DND-41 (cell line): ENCODE results near the gene ARPC2.
"Not testable (repeated sequence)": the region's sequence is repeated elsewhere in the genome, so short reads cannot be mapped to it uniquely, and the experiment has no call there.

Experiments used
- ATAC-seq: fragments of 200-7000 bp; cut with Tn5 transposase; 3 replicates; pipeline ENCODE4 v1.9.1; 2021; ENCODE audit warnings: low read depth; ENCODE audit not compliant: insufficient read depth
- DNase-seq: peaks from one replicate; pipeline ENCODE4 v3.0.0-alpha.2; 2020
- H2AFZ ChIP-seq: 2 replicates; pipeline ENCODE4 v1.6.0; 2012; ENCODE audit warnings: low read depth, low read length
- H3K27ac ChIP-seq: 2 replicates; pipeline ENCODE4 v1.5.1; 2012; ENCODE audit warnings: low read length, inconsistent platforms
- H3K27me3 ChIP-seq: fragments of 200-600 bp; sonication (generic); 2 replicates; pipeline ENCODE4 v1.6.0; 2012; ENCODE audit warnings: low read length, mild to moderate bottlenecking, inconsistent platforms; ENCODE audit not compliant: insufficient read depth, poor library complexity
- H3K36me3 ChIP-seq: 2 replicates; pipeline ENCODE4 v1.5.1; 2012; ENCODE audit warnings: low read length, inconsistent platforms; ENCODE audit not compliant: insufficient read depth
- H3K4me1 ChIP-seq: 2 replicates; pipeline ENCODE4 v1.5.1; 2012; ENCODE audit warnings: mild to moderate bottlenecking, low read length; ENCODE audit not compliant: insufficient read depth
- H3K4me2 ChIP-seq: 2 replicates; pipeline ENCODE4 v1.6.0; 2012; ENCODE audit warnings: mild to moderate bottlenecking, moderate library complexity, low read length, inconsistent platforms; ENCODE audit not compliant: insufficient read depth
- H3K4me3 ChIP-seq, 2 experiments: fragments of 200-600 bp in 1 of 2; shearing (Covaris generic) in 1 of 2; 2 replicates each; pipeline ENCODE4 v1.5.1; 2012 to 2016; ENCODE audit warnings: inconsistent platforms in 2 of 2, low read length in 2 of 2, mild to moderate bottlenecking in 2 of 2, low read depth in 1 of 2, moderate library complexity in 1 of 2
- H3K79me2 ChIP-seq: 2 replicates; pipeline ENCODE4 v1.6.0; 2012; ENCODE audit warnings: low read length, inconsistent platforms; ENCODE audit not compliant: insufficient read depth
- H3K9ac ChIP-seq: 2 replicates; pipeline ENCODE4 v1.6.0; 2012; ENCODE audit warnings: low read depth, mild to moderate bottlenecking, inconsistent platforms, low read length, moderate library complexity
- H3K9me3 ChIP-seq: 2 replicates; pipeline ENCODE4 v1.5.1; 2012; ENCODE audit warnings: low read length, moderate library complexity, mild to moderate bottlenecking, inconsistent platforms; ENCODE audit not compliant: insufficient read depth, severe bottlenecking
- H4K20me1 ChIP-seq: 2 replicates; pipeline ENCODE4 v1.6.0; 2012; ENCODE audit warnings: low read length; ENCODE audit not compliant: insufficient read depth
- EZH2 ChIP-seq: IDR thresholded peaks from 3 replicates; pipeline ENCODE4 v1.6.1; 2012; ENCODE audit warnings: borderline replicate concordance, low read depth, mild to moderate bottlenecking, moderate library complexity, low read length, inconsistent platforms; ENCODE audit not compliant: severe bottlenecking
- TF ChIP-seq, protein P1 (sequence below): IDR thresholded peaks from 2 replicates; pipeline ENCODE4 v1.5.1; 2012; ENCODE audit warnings: borderline replicate concordance, low read length, moderate library complexity, mild to moderate bottlenecking; ENCODE audit not compliant: poor library complexity, severe bottlenecking; ENCODE audit errors: extremely low read depth

The ARPC2 gene

DNA sequence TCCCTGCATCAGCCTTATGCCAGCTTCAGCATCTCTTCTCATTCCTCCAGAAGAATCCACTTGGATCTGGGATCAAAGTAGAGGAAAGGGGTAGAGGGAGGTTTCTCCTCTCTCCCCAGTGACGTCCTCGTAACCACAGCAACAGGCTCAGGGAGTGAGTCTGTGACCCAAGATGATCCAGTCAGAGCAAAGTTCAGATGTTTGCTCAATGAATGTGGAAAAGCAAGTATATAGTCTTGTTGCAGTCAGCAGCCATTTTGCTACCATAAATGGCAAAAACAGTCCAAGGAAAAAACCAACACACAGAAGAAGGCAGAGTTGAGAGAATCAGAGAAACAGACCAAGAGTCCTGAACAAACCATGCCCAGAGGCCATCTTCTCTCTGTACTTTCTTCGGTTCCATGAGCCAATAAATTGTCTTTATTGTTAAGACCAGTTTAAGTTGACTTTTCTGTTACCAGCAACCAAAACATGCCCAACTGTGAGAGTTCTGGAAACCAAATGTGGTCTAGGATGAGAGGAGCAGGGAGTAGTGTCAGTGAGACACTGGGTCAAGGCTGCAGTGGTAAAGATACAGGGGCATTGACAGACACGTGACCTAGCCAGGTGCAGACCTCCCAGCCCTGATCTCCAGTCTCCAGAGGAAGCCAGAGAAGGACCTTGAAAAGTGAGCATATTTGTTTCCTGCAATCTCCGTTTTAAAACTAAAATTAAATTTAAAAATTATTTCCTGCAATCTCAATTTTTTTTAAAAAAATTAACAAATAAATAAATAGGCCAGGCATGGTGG, 47.0 kb upstream of the ARPC2 start:
- Histone ChIP-seq H3K4me3 (no peak overlapping the region), H4K20me1 (no peaks in the 10 kb centered on the region), H3K36me3 (no peaks in the 10 kb centered on the region), H3K4me2 (no peak overlapping the region), H3K79me2 (no peaks in the 10 kb centered on the region), H2AFZ (no peak overlapping the region), H3K4me1 (no peaks in the 10 kb centered on the region), H3K9me3 (no peaks in the 10 kb centered on the region), H3K27me3 (peaks cover 26% of the 10 kb centered on the region), H3K9ac (no peak overlapping the region), H3K27ac (no peak overlapping the region)
- TF ChIP-seq EZH2, result no peak
- TF ChIP-seq, protein P1, sequence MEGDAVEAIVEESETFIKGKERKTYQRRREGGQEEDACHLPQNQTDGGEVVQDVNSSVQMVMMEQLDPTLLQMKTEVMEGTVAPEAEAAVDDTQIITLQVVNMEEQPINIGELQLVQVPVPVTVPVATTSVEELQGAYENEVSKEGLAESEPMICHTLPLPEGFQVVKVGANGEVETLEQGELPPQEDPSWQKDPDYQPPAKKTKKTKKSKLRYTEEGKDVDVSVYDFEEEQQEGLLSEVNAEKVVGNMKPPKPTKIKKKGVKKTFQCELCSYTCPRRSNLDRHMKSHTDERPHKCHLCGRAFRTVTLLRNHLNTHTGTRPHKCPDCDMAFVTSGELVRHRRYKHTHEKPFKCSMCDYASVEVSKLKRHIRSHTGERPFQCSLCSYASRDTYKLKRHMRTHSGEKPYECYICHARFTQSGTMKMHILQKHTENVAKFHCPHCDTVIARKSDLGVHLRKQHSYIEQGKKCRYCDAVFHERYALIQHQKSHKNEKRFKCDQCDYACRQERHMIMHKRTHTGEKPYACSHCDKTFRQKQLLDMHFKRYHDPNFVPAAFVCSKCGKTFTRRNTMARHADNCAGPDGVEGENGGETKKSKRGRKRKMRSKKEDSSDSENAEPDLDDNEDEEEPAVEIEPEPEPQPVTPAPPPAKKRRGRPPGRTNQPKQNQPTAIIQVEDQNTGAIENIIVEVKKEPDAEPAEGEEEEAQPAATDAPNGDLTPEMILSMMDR, result no peak
- no peak for ATAC-seq
- no peak for DNase-seq

DNA sequence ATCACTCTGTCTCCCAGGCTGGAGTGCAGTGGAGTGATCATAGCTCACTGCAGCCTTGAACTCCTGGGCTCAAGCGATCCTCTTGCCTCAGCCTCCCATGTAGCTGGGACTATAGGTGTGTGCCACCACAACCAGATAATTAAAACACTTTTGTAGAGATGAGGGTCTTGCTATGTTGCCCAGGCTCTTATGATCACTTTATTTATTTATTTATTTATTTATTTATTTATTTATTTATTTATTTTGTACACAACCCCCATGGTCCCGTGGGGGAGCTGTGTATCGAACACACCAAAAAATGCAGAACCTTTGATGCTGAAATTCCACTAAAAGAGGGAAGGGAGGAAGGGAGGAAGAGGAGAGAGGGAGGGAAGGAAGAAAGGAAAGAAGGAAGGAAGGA, 45.2 kb upstream of the ARPC2 start:
- not testable (repeated sequence) for H2AFZ ChIP-seq, H3K4me3 ChIP-seq, DNase-seq, H3K27ac ChIP-seq, H3K36me3 ChIP-seq, H4K20me1 ChIP-seq, ATAC-seq, H3K9me3 ChIP-seq, H3K4me2 ChIP-seq, H3K79me2 ChIP-seq, H3K4me1 ChIP-seq, H3K9ac ChIP-seq
- H3K27me3 ChIP-seq, result peaks cover 19% of the 10 kb centered on the region

DNA sequence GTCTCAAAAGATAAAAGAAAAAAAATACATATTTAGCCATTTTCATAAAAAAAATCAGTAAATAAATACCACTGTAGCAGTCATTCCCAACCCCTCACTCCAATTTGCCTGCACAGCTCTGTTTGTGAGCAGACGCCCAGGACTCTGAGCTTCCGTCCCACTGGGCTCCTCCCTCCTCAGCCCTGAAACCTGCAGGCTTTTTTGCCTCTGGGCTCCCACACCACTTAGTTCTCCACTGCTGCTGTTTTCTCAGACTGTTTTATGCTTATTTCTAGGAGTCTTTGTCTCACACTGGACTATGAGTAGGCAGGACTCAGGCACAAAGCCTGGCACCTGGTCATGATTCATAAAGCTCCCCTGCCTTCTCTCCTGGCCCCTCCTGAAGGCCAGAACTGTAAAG, 44.1 kb upstream of the ARPC2 start:
- TF ChIP-seq, protein P1, result no peak
- no peak for TF ChIP-seq EZH2
- Histone ChIP-seq H3K27me3 (peaks cover 15% of the 10 kb centered on the region), H3K9me3 (no peaks in the 10 kb centered on the region), H3K9ac (no peak overlapping the region), H3K4me3 (no peak overlapping the region), H3K27ac (no peak overlapping the region), H3K79me2 (no peaks in the 10 kb centered on the region), H3K36me3 (no peaks in the 10 kb centered on the region), H3K4me2 (no peak overlapping the region), H3K4me1 (no peaks in the 10 kb centered on the region), H2AFZ (no peak overlapping the region), H4K20me1 (no peaks in the 10 kb centered on the region)
- no peak for DNase-seq
- ATAC-seq, result no peak

DNA sequence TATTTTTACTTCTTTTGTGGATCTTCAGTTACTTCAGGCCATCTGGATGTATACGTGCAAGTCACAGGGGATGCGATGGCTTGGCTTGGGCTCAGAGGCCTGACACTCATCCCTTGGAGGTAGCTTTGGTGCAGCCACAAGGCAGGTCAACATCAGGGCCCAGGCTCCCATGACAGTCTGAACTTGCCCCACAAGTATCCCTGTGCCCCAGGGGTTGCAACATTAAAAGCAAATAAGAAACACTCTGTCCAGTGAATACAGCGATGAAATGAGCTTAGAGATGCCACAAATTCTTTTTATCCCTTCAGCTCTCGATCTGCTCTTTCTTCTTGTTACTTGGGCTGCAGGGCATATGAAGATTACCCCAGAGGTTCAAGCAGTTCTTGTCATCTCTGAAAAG, 37.2 kb upstream of the ARPC2 start:
- TF ChIP-seq EZH2, result no peak
- TF ChIP-seq, protein P1, result no peak
- H3K79me2 ChIP-seq, result no peaks in the 10 kb centered on the region
- H3K27me3 ChIP-seq, result peaks cover 9% of the 10 kb centered on the region
- no peaks in the 10 kb centered on the region for H3K36me3 ChIP-seq
- no peaks in the 10 kb centered on the region for H3K4me1 ChIP-seq
- no peak overlapping the region for H3K9ac ChIP-seq
- H3K4me2 ChIP-seq, result no peak overlapping the region
- DNase-seq (no peak), ATAC-seq (no peak)
- H4K20me1 ChIP-seq, result no peaks in the 10 kb centered on the region
- H3K4me3 ChIP-seq, result no peak overlapping the region
- H3K27ac ChIP-seq, result no peak overlapping the region
- H2AFZ ChIP-seq, result no peak overlapping the region
- no peaks in the 10 kb centered on the region for H3K9me3 ChIP-seq
